ENCODE results near the gene MARCHF10. TPM values are rescaled to one million over a fixed set of nuclear protein-coding genes. Genes with fewer than 3 reads are reported as not detected.

Gene MARCHF10
- total RNA-seq, 4 donors from 2014 or later, result 0.19 TPM; not detected in 3

- Histone ChIP-seq H3K4me1 (no peaks in the 10 kb centered on the region), H3K4me3 (no peak overlapping the region), H3K36me3 (no peaks in the 10 kb centered on the region), H3K27me3 (peaks cover 6% of the 10 kb centered on the region), H3K27ac (no peak overlapping the region), H3K9me3 (no peaks in the 10 kb centered on the region)
- WGBS, 2 donors (ENCODE audit: low coverage in 1 of 2), result 7 to 46% methylated on average over 3 to 16 of the region's 21 CpGs
- no peak for TF ChIP-seq POLR2A (IDR thresholded peaks at IDR 0.05)
- TF ChIP-seq POLR2AphosphoS5 (IDR thresholded peaks at IDR 0.05), result no peak
- no peak for TF ChIP-seq EP300 (IDR thresholded peaks at IDR 0.05)
- peak; percentile 41 for ATAC-seq
These were observed 29.0 kb downstream of the MARCHF10 start for GRCh38 chr17:62778990-62779681.

GRCh38 chr17:62775876-62776275 is 32.2 kb downstream of the MARCHF10 start:
- H3K27ac ChIP-seq, result no peak overlapping the region
- no peaks in the 10 kb centered on the region for H3K36me3 ChIP-seq
- ATAC-seq, result no peak
- WGBS, 2 donors (ENCODE audit: low coverage in 1 of 2), result 92 to 96% methylated on average over 4 of the region's 4 CpGs
- H3K4me3 ChIP-seq, result no peak overlapping the region
- no peaks in the 10 kb centered on the region for H3K4me1 ChIP-seq
- TF ChIP-seq EP300 (IDR thresholded peaks at IDR 0.05), result no peak
- peaks cover 11% of the 10 kb centered on the region for H3K27me3 ChIP-seq
- no peaks in the 10 kb centered on the region for H3K9me3 ChIP-seq

GRCh38 chr17:62774338-62774737 is 33.8 kb downstream of the MARCHF10 start:
- Histone ChIP-seq H3K4me3 (no peak overlapping the region), H3K27me3 (peaks cover 11% of the 10 kb centered on the region), H3K4me1 (no peaks in the 10 kb centered on the region), H3K36me3 (no peaks in the 10 kb centered on the region), H3K9me3 (no peaks in the 10 kb centered on the region), H3K27ac (no peak overlapping the region)
- TF ChIP-seq POLR2AphosphoS5 (IDR thresholded peaks at IDR 0.05), result no peak
- no peak for TF ChIP-seq CTCF (IDR thresholded peaks at IDR 0.05)
- no peak for ATAC-seq
- whole genome bisulfite sequencing, 2 donors (ENCODE audit: low coverage in 1 of 2), result 80 to 100% methylated on average over 1 of the region's 5 CpGs

- no peaks in the 10 kb centered on the region for H3K4me1 ChIP-seq
- no peak overlapping the region for H3K4me3 ChIP-seq
- WGBS, 2 donors (ENCODE audit: low coverage in 1 of 2), result 67 to 70% methylated on average over 1 to 4 of the region's 5 CpGs
- H3K9me3 ChIP-seq, result no peaks in the 10 kb centered on the region
- H3K36me3 ChIP-seq, result no peaks in the 10 kb centered on the region
- TF ChIP-seq CTCF (IDR thresholded peaks at IDR 0.05) (no peak), POLR2AphosphoS5 (IDR thresholded peaks at IDR 0.05) (no peak), POLR2A (IDR thresholded peaks at IDR 0.05) (no peak), EP300 (IDR thresholded peaks at IDR 0.05) (no peak)
- H3K27me3 ChIP-seq, result no peaks in the 10 kb centered on the region
- ATAC-seq, result no peak
- H3K27ac ChIP-seq, result no peak overlapping the region
These were observed 40.1 kb downstream of the MARCHF10 start for GRCh38 chr17:62767997-62768396.

- WGBS, 2 donors (ENCODE audit: low coverage in 1 of 2), result 84 to 87% methylated on average over 6 to 10 of the region's 10 CpGs
- no peaks in the 10 kb centered on the region for H3K9me3 ChIP-seq
- no peak for ATAC-seq
- H3K27me3 ChIP-seq, result no peaks in the 10 kb centered on the region
- H3K4me1 ChIP-seq, result no peaks in the 10 kb centered on the region
- H3K27ac ChIP-seq, result no peak overlapping the region
- TF ChIP-seq POLR2AphosphoS5 (IDR thresholded peaks at IDR 0.05), result no peak
- no peak for TF ChIP-seq POLR2A (IDR thresholded peaks at IDR 0.05)
- TF ChIP-seq EP300 (IDR thresholded peaks at IDR 0.05), result no peak
- TF ChIP-seq CTCF (IDR thresholded peaks at IDR 0.05), result no peak
- no peak overlapping the region for H3K4me3 ChIP-seq
- no peaks in the 10 kb centered on the region for H3K36me3 ChIP-seq
These were observed 42.8 kb downstream of the MARCHF10 start for GRCh38 chr17:62765351-62765750.

GRCh38 chr17:62763891-62764600 is 44.1 kb downstream of the MARCHF10 start:
- no peak for ATAC-seq
- TF ChIP-seq POLR2AphosphoS5 (IDR thresholded peaks at IDR 0.05) (no peak), CTCF (IDR thresholded peaks at IDR 0.05) (no peak), POLR2A (IDR thresholded peaks at IDR 0.05) (no peak), EP300 (IDR thresholded peaks at IDR 0.05) (no peak)
- no peak overlapping the region for H3K27ac ChIP-seq
- H3K27me3 ChIP-seq, result no peaks in the 10 kb centered on the region
- no peaks in the 10 kb centered on the region for H3K9me3 ChIP-seq
- no peak overlapping the region for H3K4me3 ChIP-seq
- WGBS, 2 donors (ENCODE audit: low coverage in 1 of 2), result 85 to 95% methylated on average over 14 to 15 of the region's 15 CpGs
- H3K36me3 ChIP-seq, result no peaks in the 10 kb centered on the region
- no peaks in the 10 kb centered on the region for H3K4me1 ChIP-seq
